GM19467 (cell line): Measurements from ENCODE around the gene PGA5.
"Not testable (repeated sequence)": the region's sequence is repeated elsewhere in the genome, so short reads cannot be mapped to it uniquely, and the experiment has no call there.

Experiments used
- ATAC-seq: cut with Tn5 transposase; IDR thresholded peaks from one replicate; pipeline ENCODE4 v1.9.1; 2021; ENCODE audit warnings: mild to moderate bottlenecking, moderate library complexity; ENCODE audit not compliant: unreplicated experiment

PGA5 gene

GRCh38 chr11:61222692-61223091, 18.3 kb upstream of the PGA5 start:
- not testable (repeated sequence) for ATAC-seq

GRCh38 chr11:61226457-61227137, 14.4 kb upstream of the PGA5 start:
- ATAC-seq: not testable (repeated sequence)

GRCh38 chr11:61229458-61229857, 11.5 kb upstream of the PGA5 start:
- not testable (repeated sequence) for ATAC-seq

- not testable (repeated sequence) for ATAC-seq
Measured at GRCh38 chr11:61231033-61231432, 9.9 kb upstream of the PGA5 start.

- ATAC-seq: not testable (repeated sequence)
Measured at GRCh38 chr11:61231585-61231984, 9.4 kb upstream of the PGA5 start.

- ATAC-seq: not testable (repeated sequence)
Measured at GRCh38 chr11:61232548-61233145, 8.3 kb upstream of the PGA5 start.

- ATAC-seq: not testable (repeated sequence)
Measured at GRCh38 chr11:61237130-61237529, 3.8 kb upstream of the PGA5 start.

- ATAC-seq: not testable (repeated sequence)
Measured at GRCh38 chr11:61240288-61240687, 687 bp upstream of the PGA5 start.

GRCh38 chr11:61241526-61241925, 551 bp downstream of the PGA5 start:
- ATAC-seq: not testable (repeated sequence)

GRCh38 chr11:61245284-61245964, 4.4 kb downstream of the PGA5 start:
- not testable (repeated sequence) for ATAC-seq

GRCh38 chr11:61248071-61248470, 7.1 kb downstream of the PGA5 start:
- not testable (repeated sequence) for ATAC-seq

GRCh38 chr11:61249201-61249600, 8.2 kb downstream of the PGA5 start:
- ATAC-seq: not testable (repeated sequence)

- not testable (repeated sequence) for ATAC-seq
Measured at GRCh38 chr11:61250796-61251765, 10.1 kb downstream of the PGA5 start.

- ATAC-seq: not testable (repeated sequence)
Measured at GRCh38 chr11:61252332-61252731, 11.4 kb downstream of the PGA5 start.

- no peak for ATAC-seq
Measured at GRCh38 chr11:61254403-61255025, 13.5 kb downstream of the PGA5 start.

GRCh38 chr11:61256710-61257482, 15.9 kb downstream of the PGA5 start:
- ATAC-seq: no peak

GRCh38 chr11:61258546-61258945, 17.6 kb downstream of the PGA5 start:
- ATAC-seq: no peak

GRCh38 chr11:61259363-61259762, 18.4 kb downstream of the PGA5 start:
- ATAC-seq: no peak

- ATAC-seq: no peak
Measured at GRCh38 chr11:61264371-61264770, 23.4 kb downstream of the PGA5 start.

GRCh38 chr11:61264795-61265194, 23.8 kb downstream of the PGA5 start:
- no peak for ATAC-seq
